Measurements from ENCODE around the gene HES6.

DNA sequence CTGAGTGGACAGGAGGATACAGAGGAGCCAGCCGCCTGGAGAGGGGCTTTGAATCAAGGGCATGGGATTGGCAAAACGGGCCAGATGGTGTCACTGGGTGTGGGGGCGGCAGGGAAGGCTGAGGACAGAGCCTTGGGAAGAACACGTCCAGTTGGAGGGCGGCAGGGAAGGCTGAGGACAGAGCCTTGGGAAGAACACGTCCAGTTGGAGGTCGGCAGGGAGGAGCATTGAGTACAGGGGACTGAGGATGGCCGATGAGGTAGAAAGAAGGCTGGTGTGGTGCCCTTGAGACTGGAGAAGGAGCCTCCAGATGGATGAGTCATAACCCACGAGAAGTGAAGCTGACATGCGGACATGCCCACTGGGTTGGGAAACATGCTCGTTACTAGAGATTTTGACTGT, 4.5 kb downstream of the HES6 start:
- no peak for TF ChIP-seq POLR2A (IDR thresholded peaks at IDR 0.05)
- TF ChIP-seq, protein P1, sequence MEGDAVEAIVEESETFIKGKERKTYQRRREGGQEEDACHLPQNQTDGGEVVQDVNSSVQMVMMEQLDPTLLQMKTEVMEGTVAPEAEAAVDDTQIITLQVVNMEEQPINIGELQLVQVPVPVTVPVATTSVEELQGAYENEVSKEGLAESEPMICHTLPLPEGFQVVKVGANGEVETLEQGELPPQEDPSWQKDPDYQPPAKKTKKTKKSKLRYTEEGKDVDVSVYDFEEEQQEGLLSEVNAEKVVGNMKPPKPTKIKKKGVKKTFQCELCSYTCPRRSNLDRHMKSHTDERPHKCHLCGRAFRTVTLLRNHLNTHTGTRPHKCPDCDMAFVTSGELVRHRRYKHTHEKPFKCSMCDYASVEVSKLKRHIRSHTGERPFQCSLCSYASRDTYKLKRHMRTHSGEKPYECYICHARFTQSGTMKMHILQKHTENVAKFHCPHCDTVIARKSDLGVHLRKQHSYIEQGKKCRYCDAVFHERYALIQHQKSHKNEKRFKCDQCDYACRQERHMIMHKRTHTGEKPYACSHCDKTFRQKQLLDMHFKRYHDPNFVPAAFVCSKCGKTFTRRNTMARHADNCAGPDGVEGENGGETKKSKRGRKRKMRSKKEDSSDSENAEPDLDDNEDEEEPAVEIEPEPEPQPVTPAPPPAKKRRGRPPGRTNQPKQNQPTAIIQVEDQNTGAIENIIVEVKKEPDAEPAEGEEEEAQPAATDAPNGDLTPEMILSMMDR (IDR thresholded peaks at IDR 0.05 in 4 of 5, conservative IDR thresholded peaks at IDR 0.05 in 1 of 5), result no peak

Measured in gastrocnemius medialis (tissue), 4 donors.